GM10847 (cell line): ENCODE measurements around the gene ITM2C.

Experiments
- POLR2A ChIP-seq: IDR thresholded peaks from 2 replicates; pipeline ENCODE4 v1.6.1; 2011; ENCODE audit not compliant: insufficient read length; ENCODE audit errors: extremely low read depth

ITM2C gene

DNA sequence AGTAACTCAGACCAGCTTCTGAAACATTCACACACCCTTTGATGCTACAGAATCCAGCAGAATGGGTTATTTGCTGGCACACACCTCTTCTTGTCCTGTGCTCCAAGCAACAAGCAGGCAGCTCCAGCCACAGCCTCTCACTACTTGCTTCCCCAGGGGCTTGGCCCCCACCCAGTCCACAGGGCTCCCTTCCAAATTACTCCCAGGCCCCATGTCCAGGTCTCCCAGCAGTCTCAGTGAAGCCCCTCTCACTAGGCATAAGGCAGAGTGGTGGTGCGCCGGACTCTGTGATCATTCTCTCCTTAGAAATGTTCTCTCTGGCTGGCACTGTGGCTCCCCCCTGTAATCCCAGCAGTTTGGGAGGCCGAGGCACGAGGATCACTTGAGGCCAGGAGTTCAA is 25.9 kb downstream of the ITM2C start:
- TF ChIP-seq POLR2A, result no peak

DNA sequence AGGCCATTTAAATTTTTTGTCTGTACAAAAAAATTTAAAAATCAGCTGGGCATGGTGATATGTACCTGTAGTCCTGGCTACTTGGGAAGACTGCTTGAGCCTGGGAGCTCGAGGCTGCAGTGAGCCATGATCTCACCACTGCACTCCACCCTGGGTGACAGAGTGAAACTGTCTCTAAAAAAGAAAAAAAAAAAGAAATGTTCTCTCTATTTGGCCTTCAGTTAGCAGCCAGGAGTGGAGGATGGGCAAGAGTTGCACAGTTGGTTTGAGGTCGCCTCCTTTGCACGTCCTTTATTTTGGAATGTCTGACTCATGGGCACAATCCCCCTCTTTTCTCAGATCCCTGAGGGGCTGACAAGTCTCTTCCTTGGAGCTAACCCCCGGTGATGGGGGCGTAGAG is 26.3 kb downstream of the ITM2C start:
- no peak for TF ChIP-seq POLR2A

DNA sequence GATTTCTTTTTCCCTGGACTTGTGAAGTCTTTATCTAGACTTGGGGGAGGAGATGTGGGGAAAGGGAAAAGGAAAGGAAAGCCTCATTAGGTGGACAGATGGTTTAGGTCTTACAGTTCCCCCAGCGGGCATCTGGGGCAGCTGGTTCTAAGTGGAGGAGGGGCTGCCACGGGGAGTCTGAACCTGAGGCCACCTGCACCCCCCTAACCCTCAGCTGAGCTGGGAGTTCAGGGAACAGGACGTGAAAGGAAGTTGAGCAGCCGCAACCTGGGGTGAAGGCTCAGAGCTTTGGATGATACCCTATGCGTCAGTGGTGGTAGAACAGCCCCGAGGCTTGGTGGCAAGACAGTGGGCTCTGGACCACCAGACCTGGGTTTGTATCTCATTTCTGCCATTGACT is 26.8 kb downstream of the ITM2C start:
- TF ChIP-seq POLR2A, result no peak

DNA sequence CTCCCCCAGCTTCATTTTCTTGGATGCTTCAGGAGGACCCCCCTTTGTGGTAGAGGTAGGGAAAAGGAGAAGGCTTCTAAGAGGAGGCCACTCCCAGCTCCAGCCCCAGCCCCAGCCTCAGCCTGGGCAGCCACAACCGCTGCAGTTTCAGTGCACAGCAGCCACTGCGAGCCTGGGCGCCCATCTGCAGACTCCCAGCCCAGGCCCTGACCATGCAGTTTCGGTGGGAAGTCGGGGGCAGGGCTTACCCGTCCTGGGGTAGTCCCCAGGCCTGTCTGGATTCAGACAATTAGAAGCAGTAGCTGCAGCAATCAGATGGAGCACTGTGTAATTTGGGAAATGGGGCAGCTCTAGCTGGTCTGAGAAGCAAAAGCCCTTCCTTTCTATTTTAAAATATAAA is 28.6 kb downstream of the ITM2C start:
- no peak for TF ChIP-seq POLR2A

DNA sequence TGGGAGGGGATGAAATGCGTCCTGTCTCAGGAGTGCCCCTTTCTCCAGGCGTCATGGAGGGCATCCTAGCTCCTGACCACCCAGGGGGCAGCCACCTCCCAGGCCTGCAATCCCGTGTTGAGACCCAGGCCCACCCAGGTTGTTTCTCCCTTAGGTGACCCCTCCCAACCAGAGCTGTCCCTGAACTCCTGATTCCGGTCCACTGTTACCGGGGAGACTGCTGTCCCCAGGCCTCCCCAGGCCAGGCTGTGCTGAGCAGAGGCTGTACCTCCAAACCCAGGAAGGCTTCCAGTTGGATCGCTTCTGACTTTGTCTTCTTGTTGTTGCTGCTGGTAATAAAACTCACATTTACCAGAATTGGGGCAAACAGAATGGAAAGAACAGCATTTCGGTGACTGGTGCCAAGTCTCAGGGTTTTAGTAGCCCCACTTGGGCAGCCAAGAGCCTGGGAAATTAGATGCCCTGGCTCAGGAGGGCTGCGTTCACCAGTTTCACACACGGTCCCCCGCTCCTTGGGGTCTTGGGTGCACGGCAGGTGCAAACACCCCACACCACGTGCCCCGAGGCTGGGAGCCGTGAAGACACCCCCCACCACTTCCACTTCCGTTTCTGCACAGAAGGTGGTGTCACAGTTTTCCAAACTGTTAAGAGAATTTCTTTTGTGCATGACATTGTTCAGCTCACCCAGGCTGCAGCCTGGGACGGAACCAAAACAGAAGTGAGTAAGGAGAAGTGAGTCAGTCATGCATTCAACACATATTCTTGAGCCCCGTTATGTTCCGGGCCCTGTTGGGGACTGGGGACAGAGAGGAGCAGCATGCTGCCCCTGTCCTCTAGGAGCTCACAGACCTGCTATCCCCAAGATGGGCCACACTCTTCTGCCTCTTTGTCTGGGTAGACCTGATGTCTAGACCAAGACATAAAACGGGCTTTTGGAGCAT is 29.4 kb downstream of the ITM2C start:
- TF ChIP-seq POLR2A, result no peak

DNA sequence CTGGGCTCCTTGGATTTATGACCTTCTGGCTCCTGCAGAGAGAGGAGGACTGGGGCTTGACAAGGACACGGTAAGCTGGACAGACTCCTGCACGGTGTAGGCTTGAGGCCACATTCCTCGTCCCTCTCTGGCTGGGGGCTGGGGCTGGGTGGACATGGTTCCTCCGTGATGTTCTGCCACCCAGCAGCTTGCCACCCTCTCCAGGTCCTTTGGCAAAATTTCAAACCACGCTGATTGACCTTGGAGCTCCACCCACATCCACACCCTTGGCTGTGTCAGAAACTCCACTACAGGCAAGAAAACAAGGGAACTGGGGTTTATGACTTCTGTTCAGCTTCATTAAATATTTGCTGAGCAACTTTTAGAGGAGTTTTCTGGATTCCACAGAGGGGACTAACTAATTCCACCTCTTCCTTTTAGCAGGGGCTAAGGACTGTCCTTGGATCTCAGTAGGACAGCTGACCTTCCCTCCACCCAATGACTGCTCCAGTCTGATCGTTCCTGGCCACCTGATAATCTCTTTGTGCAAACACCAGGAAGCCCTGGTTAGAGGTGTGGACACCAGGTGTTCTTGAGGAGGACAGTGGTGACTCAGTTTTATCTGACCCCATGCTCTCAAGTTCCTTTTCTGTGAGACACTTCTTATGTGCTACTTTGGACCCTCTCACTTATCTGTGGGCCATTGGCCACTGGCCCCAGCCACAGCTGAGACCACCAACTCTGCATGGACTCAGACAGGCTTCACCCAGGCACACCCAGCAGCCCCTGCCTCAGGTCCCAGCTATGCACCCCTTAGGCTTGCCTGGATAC is 31.0 kb downstream of the ITM2C start:
- TF ChIP-seq POLR2A, result no peak

DNA sequence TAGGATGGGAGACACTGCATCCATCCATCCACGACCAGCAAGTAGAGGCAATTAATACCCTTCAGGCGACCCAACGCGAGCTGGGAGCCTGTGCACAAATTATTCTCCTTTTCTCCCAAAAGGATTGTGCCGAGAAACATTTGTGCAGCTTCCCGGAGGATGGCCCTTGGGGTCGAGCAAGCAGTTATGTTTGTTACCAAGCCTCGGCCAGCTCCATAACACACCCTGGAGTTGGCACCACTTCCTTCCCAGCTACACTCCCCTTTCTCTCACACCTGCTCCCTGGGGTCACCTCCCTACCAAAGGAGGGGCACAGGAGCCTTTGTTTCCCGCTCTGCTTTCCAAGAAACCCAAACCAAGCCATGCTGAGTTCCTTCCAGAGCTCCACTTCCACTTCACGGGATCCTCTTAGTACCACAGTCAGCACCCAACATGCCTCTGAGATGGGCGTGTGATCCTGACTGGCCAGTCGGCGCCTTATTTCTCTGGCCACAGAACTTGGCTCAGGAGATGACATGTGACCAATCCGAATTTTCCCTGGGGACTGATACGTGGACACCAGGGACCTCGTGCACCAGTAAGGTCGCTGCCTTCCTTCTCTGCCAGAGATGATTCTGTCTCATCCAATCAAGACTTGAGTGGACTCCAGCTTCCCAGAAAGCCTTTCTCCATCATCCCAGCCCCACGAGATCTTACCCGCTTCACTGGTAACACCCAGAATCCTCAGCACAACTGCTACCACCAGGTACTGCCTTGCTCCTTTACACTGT is 31.8 kb downstream of the ITM2C start:
- no peak for TF ChIP-seq POLR2A

DNA sequence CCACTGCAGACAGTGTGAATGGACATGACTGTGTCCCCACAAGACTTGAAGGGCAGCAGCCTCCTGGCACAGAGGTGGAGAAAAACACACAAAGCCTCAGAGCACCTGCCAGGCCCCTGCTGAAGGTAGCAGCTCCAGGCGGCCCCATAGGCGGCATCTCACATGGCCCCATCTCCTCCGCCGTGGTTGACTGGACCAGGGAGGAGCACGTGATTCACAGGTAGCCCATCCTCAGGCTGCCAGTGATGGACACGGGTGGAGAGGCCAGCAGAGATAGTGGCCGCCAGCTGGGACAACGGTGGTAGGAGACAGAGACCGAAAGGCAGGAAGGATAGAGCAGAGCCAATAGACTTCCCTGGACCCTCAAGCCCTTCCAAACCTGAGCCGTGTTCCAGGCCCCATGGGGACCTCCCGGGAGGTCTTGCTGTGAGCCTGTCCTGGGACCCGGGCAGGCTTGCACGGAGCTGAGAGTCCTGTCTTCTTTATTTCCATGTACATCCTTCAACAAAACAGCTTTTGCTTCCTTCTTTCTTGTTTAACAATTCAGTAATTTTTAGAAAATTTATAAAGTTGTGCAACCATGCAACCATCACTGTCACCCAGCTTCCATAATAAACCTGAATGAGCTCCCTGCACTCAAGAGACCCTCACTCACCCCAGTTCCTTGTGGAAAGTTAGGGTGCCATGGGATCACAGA is 33.4 kb downstream of the ITM2C start:
- no peak for TF ChIP-seq POLR2A

DNA sequence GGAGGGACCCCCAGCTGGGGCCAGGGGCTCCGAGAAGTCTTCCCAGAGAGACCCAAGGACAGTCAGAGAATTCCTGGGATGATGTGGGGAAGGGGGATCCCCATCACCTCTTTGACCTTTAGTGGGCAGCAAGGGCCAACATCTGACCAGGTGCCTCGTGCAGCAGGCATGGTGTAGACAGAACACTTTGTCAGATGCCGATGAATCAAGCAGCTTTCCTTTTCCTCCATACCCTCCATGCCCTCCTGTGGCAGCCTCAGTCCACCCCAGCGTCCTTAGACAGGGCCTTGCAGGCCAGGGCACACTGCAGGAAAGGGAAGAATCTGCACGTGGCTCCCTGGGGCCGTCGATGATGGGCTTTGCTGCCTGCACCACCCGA is 34.0 kb downstream of the ITM2C start:
- no peak for TF ChIP-seq POLR2A

DNA sequence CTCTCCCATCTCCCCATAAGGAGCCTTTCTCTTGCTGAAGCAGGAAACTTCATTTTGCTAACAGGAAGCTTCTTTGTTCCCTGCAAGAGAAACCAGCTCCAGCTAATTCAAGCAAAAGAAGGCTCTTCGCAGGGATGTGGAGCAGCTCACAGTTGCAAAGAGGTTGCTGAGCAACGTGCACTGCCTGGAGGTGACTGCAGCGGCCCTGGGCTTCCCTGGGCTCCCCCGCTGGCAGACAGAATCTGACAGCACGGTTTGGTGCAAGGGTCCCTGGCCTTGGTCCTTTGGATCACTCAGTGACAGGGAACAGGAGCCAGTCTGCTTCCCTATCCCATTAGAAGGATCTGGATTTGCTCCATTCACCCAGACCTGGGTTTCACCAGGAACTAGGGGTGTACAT is 34.5 kb downstream of the ITM2C start:
- no peak for TF ChIP-seq POLR2A

DNA sequence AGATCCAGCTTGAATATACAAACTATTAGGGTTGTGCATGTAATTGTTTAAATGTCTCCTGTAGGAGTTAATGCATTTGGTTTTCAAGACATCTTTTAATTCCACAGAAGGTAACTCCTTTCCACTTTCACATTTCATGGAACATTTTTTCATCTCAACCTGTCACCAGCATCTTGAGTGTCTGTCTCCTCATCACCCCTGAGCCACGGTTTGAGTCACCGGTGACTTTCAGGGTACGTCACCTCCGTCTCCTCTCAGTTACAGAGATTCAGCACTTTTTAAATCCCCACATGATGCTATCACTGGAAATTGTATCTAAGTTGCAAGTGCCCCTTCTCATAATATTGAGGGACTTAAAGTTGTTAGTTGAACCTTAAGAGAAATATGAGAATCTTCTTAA is 35.0 kb downstream of the ITM2C start:
- no peak for TF ChIP-seq POLR2A

DNA sequence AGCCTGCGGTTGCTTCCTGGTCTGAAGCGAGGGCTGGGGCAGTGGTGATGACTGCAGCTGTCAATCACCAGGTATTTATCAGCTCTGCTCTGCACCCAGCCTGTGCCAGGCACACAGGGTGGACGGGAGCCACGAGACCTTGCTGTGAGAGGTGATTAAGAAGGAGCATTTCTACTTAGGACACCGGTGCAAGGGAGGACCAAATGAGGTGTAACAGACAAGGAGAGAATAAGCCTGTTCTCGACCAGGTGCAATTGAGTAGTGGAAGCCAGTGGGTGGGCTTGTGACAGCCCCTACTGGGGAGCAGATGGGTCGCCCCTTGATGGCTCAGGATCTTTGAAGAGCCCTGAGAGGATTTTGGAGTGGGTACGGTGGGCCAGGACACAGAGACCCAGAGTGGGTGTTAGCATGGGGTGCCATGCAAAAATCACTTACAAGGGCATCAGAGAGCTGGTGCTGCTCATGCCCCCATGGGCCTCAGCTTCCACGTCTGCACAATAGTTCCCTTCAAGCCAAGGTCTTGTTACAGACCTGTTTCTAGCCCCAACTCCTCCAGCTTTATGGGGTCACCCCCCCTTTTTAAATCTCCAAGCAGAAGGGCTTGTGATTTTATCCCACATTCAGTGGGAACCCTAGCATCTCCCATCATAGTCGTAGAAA is 35.7 kb downstream of the ITM2C start:
- TF ChIP-seq POLR2A, result no peak

DNA sequence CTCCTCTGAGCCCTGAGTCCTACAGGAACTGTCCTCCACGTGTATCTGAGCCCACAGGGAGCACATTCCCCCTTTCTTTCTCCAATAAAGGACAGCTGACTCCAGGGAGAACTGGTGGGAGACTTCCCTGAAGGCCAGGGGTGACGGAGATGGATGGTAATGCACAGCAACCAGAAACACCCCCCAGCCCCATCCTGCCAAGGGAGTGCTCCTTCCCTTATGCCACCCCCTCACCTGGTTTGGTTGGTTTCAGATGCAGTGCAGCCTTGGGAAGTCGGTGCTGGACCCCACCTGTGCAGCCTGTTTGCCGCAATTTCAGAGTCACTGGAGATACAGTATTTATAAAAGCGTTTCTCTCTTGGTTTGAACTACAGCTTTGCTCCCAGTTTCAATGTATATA is 36.3 kb downstream of the ITM2C start:
- TF ChIP-seq POLR2A, result no peak

DNA sequence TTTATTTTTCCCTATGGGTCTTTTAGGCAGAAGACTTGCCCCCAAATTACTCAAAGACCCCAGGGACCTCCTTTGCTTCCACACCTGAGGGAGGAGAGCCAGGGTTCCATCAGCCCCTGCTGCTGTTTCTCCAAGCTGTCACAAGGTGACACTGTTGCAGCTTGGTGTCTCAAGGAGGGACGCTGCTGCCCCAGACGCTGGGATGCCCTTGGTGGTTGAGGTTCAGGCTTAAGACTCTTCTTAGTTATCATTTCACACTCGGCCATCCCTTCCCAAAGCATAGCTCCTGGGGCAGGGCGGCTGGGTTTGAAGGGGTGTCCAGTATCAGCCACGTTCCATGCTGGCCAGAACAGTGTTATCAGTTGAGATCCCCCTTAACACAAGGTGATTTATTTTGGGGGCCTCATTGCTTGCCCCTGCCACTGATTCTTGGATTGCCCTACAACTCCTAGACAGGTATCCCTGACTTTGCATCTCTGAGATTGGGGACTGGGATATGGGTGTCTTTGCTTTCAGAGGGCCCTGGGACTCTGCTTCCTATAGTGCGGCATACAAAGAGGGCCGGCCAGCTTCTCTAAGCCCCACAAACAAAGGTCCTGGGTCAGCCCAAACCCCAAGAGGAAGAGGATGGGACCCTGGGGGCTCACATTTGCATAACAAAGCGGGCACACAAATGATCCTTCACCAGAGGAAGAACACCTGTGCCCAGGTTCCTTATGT is 37.6 kb downstream of the ITM2C start:
- TF ChIP-seq POLR2A, result no peak
